H9 (cell line): Measurements from ENCODE around the gene APBB2. TPM values are rescaled to one million over a fixed set of nuclear protein-coding genes. Genes with fewer than 3 reads are reported as not detected.

Experiments used
- DNase-seq: peaks from one replicate; pipeline ENCODE4 v3.0.0-alpha.2; 2017
- H2AFZ ChIP-seq: one replicate; pipeline ENCODE4 v1.6.1; 2013; ENCODE audit warnings: mild to moderate bottlenecking, low read length, control low read depth, moderate library complexity
- H2AK5ac ChIP-seq: 2 replicates; pipeline ENCODE4 v1.6.1; 2013; ENCODE audit warnings: low read length, control low read depth, mixed read lengths; ENCODE audit not compliant: insufficient read length
- H2BK120ac ChIP-seq: one replicate; pipeline ENCODE4 v1.6.1; 2013; ENCODE audit warnings: low read depth, mild to moderate bottlenecking, low read length, control low read depth, inconsistent platforms; ENCODE audit not compliant: poor library complexity, severe bottlenecking
- H2BK12ac ChIP-seq: 2 replicates; pipeline ENCODE4 v1.6.1; 2013; ENCODE audit warnings: low read length, control low read depth, mixed read lengths, low read depth; ENCODE audit not compliant: insufficient read length
- H2BK15ac ChIP-seq: 2 replicates; pipeline ENCODE4 v1.6.1; 2013; ENCODE audit warnings: low read depth, low read length, control low read depth
- H2BK20ac ChIP-seq: one replicate; pipeline ENCODE4 v1.6.1; 2013; ENCODE audit warnings: low read depth, mild to moderate bottlenecking, low read length, control low read depth, inconsistent platforms; ENCODE audit not compliant: poor library complexity, severe bottlenecking
- H2BK5ac ChIP-seq: 2 replicates; pipeline ENCODE4 v1.6.1; 2013; ENCODE audit warnings: low read length, control low read depth, mixed read lengths; ENCODE audit not compliant: insufficient read length
- H3K14ac ChIP-seq: 2 replicates; pipeline ENCODE4 v1.6.1; 2013; ENCODE audit warnings: low read length, control low read depth; ENCODE audit not compliant: insufficient read depth
- H3K18ac ChIP-seq: 2 replicates; pipeline ENCODE4 v1.6.1; 2013; ENCODE audit warnings: low read depth, mild to moderate bottlenecking, mixed read lengths, low read length, control low read depth; ENCODE audit not compliant: insufficient read length
- H3K23ac ChIP-seq: 2 replicates; pipeline ENCODE4 v1.6.1; 2013; ENCODE audit warnings: low read length, control low read depth, mixed read lengths, low read depth; ENCODE audit not compliant: insufficient read length
- H3K23me2 ChIP-seq: 2 replicates; pipeline ENCODE4 v1.6.1; 2013; ENCODE audit warnings: low read depth, mild to moderate bottlenecking, mixed read lengths, low read length, control low read depth; ENCODE audit not compliant: insufficient read length, poor library complexity, severe bottlenecking
- H3K27ac ChIP-seq: 2 replicates; pipeline ENCODE4 v1.5.1; 2013; ENCODE audit warnings: low read length, control low read depth, mixed read lengths, low read depth; ENCODE audit not compliant: insufficient read length
- H3K27me3 ChIP-seq: 2 replicates; pipeline ENCODE4 v1.6.1; 2013; ENCODE audit warnings: low read length, control low read depth, inconsistent platforms; ENCODE audit not compliant: insufficient read depth
- H3K4ac ChIP-seq: 2 replicates; pipeline ENCODE4 v1.6.1; 2013; ENCODE audit warnings: low read depth, mild to moderate bottlenecking, control low read depth, inconsistent platforms, low read length, moderate library complexity
- H3K4me1 ChIP-seq: 2 replicates; pipeline ENCODE4 v1.6.1; 2013; ENCODE audit warnings: low read length, control low read depth, inconsistent platforms; ENCODE audit not compliant: insufficient read depth
- H3K4me2 ChIP-seq: 2 replicates; pipeline ENCODE4 v1.6.1; 2013; ENCODE audit warnings: low read length, control low read depth, mixed read lengths; ENCODE audit not compliant: insufficient read length, insufficient read depth
- H3K56ac ChIP-seq: 2 replicates; pipeline ENCODE4 v1.6.1; 2013; ENCODE audit warnings: low read depth, mild to moderate bottlenecking, mixed read lengths, low read length, control low read depth; ENCODE audit not compliant: insufficient read length
- H3K79me1 ChIP-seq: 2 replicates; pipeline ENCODE4 v1.6.1; 2013; ENCODE audit warnings: low read depth, mild to moderate bottlenecking, moderate library complexity, low read length, control low read depth, inconsistent platforms; ENCODE audit not compliant: insufficient read depth, poor library complexity, severe bottlenecking
- H3K79me2 ChIP-seq: 2 replicates; pipeline ENCODE4 v1.6.1; 2013; ENCODE audit warnings: low read length, control low read depth, inconsistent platforms; ENCODE audit not compliant: insufficient read depth
- H3K9ac ChIP-seq: 2 replicates; pipeline ENCODE4 v1.6.1; 2013; ENCODE audit warnings: low read length, control low read depth, mixed read lengths; ENCODE audit not compliant: insufficient read length; ENCODE audit errors: extremely low read depth
- H3K9me3 ChIP-seq: one replicate; pipeline ENCODE4 v1.6.1; 2013; ENCODE audit warnings: low read depth, low read length, inconsistent platforms; ENCODE audit not compliant: control insufficient read depth
- H3T11ph ChIP-seq: one replicate; pipeline ENCODE4 v1.6.1; 2013; ENCODE audit warnings: mild to moderate bottlenecking, low read length, control low read depth, inconsistent platforms
- H4K20me1 ChIP-seq: one replicate; pipeline ENCODE4 v1.6.1; 2013; ENCODE audit not compliant: control insufficient read depth, insufficient read length, insufficient read depth
- H4K5ac ChIP-seq: 2 replicates; pipeline ENCODE4 v1.6.1; 2013; ENCODE audit warnings: low read depth, mild to moderate bottlenecking, mixed read lengths, low read length, control low read depth; ENCODE audit not compliant: insufficient read length
- H4K8ac ChIP-seq: replicated peaks from 2 replicates; pipeline ENCODE4 v1.6.1; 2013; ENCODE audit warnings: low read length, control low read depth, mixed read lengths, low read depth; ENCODE audit not compliant: insufficient read length
- H4K91ac ChIP-seq: 2 replicates; pipeline ENCODE4 v1.6.1; 2013; ENCODE audit warnings: low read depth, mild to moderate bottlenecking, moderate library complexity, mixed read lengths, low read length, control low read depth; ENCODE audit not compliant: insufficient read length
- H3K27ac Mint-ChIP-seq, 3 experiments: 2 replicates in 2 of 3; 3 replicates in 1 of 3; pipeline ENCODE4 v1.8.0; 2020 to 2021; ENCODE audit warnings: mixed read lengths in 3 of 3, mild to moderate bottlenecking in 1 of 3, moderate library complexity in 1 of 3
- H3K27me3 Mint-ChIP-seq: 2 replicates; pipeline ENCODE4 v1.8.0; 2021; ENCODE audit warnings: low read depth, mild to moderate bottlenecking, moderate library complexity, mixed read lengths
- H3K36me3 Mint-ChIP-seq, 3 experiments: 2 replicates in 2 of 3; 3 replicates in 1 of 3; pipeline ENCODE4 v1.8.0; 2020 to 2021; ENCODE audit warnings: low read depth in 3 of 3, mixed read lengths in 3 of 3; ENCODE audit not compliant: insufficient read depth in 1 of 3
- H3K4me1 Mint-ChIP-seq, 2 experiments: 2 replicates each; pipeline ENCODE4 v1.8.0; 2020; ENCODE audit warnings: mixed read lengths in 2 of 2
- H3K4me3 Mint-ChIP-seq, 2 experiments: 2 replicates in 1 of 2; 3 replicates in 1 of 2; pipeline ENCODE4 v1.8.0; 2020 to 2021; ENCODE audit warnings: mild to moderate bottlenecking in 2 of 2, mixed read lengths in 2 of 2, moderate library complexity in 1 of 2
- H3K9me3 Mint-ChIP-seq, 2 experiments: 2 replicates in 1 of 2; 3 replicates in 1 of 2; pipeline ENCODE4 v1.8.0; 2020; ENCODE audit warnings: mild to moderate bottlenecking in 2 of 2, mixed read lengths in 2 of 2, moderate library complexity in 1 of 2
- WGBS: extraction: QIAGEN DNeasy Blood & Tissue Kit; methylation state at CpG from one replicate; pipeline ENCODE4 v1.1.7; 2013; ENCODE audit warnings: missing lambda C conversion rate, low lambda C conversion rate, mixed read lengths; ENCODE audit not compliant: insufficient read length; ENCODE audit errors: extremely low coverage; 5-methylcytosine and 5-hydroxymethylcytosine counted together
- total RNA-seq: library from RNA; stranded (reverse); gene quantifications from 2 replicates; pipeline ENCODE4 v1.2.1, GENCODE V29; 2021
- TF ChIP-seq, protein P1 (sequence below): fragments of 200-600 bp; sonication (generic); conservative IDR thresholded peaks from 3 replicates; pipeline ENCODE4 v1.8.0; 2021; ENCODE audit warnings: antibody characterized with exemption, mild to moderate bottlenecking

APBB2 gene
- total RNA-seq, 1 experiment from 2014 or later, result 39.6 TPM

DNA sequence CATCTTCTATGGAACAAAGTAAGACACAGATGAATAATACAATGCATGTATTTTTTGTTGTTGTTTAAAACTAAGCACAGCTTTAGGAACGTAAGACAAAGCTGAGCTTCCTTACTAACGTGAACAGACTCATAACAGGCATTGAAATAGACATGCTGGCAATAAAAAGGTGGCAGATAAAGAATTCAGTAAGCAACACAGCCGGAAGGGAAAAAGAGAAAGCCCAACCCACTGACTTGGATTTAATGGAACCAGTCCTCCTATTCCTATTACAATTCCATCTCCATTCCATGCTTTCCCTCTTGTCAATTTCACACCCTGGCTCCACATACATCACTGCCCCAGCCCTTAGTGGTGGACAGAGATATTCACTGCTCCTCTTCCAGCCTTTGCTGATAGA is 282.5 kb downstream of the APBB2 start:
- Mint-ChIP-seq H3K27ac (peak overlapping the region; percentile 5 to 63 (median 10); a peak in 3 of 7 replicates), H3K4me1 (peaks cover 52 to 58% of the 10 kb centered on the region in 2 experiments)

More for the DNA sequence above, 282.5 kb downstream of the APBB2 start:
- no peaks in the 10 kb centered on the region for H3K9me3 Mint-ChIP-seq
- H3K4me3 Mint-ChIP-seq, result no peak overlapping the region
- H3K23me2 ChIP-seq, result no peaks in the 10 kb centered on the region
- no peaks in the 10 kb centered on the region for H3K36me3 Mint-ChIP-seq
- H2BK15ac ChIP-seq, result no peak overlapping the region
- H4K91ac ChIP-seq, result no peak overlapping the region
- no peaks in the 10 kb centered on the region for H3K27me3 Mint-ChIP-seq
- no peaks in the 10 kb centered on the region for H3K79me1 ChIP-seq
- TF ChIP-seq, protein P1, sequence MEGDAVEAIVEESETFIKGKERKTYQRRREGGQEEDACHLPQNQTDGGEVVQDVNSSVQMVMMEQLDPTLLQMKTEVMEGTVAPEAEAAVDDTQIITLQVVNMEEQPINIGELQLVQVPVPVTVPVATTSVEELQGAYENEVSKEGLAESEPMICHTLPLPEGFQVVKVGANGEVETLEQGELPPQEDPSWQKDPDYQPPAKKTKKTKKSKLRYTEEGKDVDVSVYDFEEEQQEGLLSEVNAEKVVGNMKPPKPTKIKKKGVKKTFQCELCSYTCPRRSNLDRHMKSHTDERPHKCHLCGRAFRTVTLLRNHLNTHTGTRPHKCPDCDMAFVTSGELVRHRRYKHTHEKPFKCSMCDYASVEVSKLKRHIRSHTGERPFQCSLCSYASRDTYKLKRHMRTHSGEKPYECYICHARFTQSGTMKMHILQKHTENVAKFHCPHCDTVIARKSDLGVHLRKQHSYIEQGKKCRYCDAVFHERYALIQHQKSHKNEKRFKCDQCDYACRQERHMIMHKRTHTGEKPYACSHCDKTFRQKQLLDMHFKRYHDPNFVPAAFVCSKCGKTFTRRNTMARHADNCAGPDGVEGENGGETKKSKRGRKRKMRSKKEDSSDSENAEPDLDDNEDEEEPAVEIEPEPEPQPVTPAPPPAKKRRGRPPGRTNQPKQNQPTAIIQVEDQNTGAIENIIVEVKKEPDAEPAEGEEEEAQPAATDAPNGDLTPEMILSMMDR, result no peak
- no peak overlapping the region for H2BK5ac ChIP-seq
- no peak overlapping the region for H3K23ac ChIP-seq
- H3K4me2 ChIP-seq, result no peak overlapping the region
- no peaks in the 10 kb centered on the region for H3K9me3 ChIP-seq
- no CpG with 5 or more reads among the region's 3 CpGs for WGBS
- no peak overlapping the region for H3K56ac ChIP-seq
- H3K9ac ChIP-seq, result no peak overlapping the region
- no peak overlapping the region for H2BK20ac ChIP-seq
- no peak for DNase-seq
- H2BK12ac ChIP-seq, result no peak overlapping the region
- H3K14ac ChIP-seq, result no peak overlapping the region
- H4K5ac ChIP-seq, result no peak overlapping the region
- no peak overlapping the region for H2AFZ ChIP-seq
- H3K4ac ChIP-seq, result no peak overlapping the region
- no peak overlapping the region for H4K8ac ChIP-seq
- no peak overlapping the region for H3K18ac ChIP-seq
- no peaks in the 10 kb centered on the region for H4K20me1 ChIP-seq
- 0 out of 2 replicates have a peak, but pooled peaks cover 3% of the 10 kb centered on the region for H3K4me1 ChIP-seq
- no peak overlapping the region for H2AK5ac ChIP-seq
- no peak overlapping the region for H3T11ph ChIP-seq
- no peaks in the 10 kb centered on the region for H3K79me2 ChIP-seq
- H3K27me3 ChIP-seq, result no peaks in the 10 kb centered on the region
- no peak overlapping the region for H3K27ac ChIP-seq
- no peak overlapping the region for H2BK120ac ChIP-seq
